Stimulated activated CD8-positive, alpha-beta memory T cell treated with anti-CD3 and anti-CD28 coated beads, Interleukin-12 subunit alpha, Interleukin-12 subunit beta, amount 100 ng/mL, for 1 hour (primary cell): ENCODE measurements around the gene XPNPEP1.

Experiments used
- DNase-seq: peaks from one replicate; pipeline ENCODE4 v3.0.0-alpha.2; 2020; ENCODE audit warnings: low read depth

The XPNPEP1 gene

DNA sequence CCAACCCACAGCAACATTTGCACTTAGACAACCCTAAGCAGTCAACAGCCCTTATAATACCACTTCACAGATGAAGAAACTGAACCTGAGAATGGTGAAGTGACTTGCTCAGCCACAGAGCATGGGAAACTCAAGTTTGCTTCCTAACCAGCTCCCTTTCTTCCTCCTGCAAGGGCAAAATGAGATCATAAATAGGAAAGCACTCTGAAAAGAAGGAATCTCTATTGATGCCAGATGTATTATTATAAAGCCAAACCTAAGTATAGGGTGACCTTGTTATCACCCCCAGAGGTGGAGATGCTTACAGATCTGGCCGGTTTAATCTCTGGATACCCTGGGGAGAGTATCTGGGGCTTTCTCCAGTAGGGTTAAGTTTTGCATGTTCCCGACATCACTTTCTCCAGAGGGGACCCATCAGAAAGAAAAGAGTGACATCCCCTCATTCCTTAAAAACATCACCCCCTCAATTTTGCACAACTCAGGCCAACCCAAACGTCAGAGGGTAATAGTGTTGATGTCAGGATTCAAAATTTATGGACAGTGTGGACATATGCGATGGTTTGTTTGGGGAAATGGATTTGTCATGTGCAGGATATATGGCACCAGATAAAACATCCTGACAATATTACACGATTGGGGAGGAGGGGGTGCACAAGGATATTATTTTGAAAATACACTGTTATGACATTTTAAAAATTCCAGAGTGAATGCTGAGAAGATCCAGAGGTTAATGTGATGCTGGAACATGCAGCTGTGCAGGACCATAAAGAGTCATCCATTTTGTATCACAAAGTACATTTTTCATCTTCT, 24.0 kb upstream of the XPNPEP1 start:
- DNase-seq: no peak

DNA sequence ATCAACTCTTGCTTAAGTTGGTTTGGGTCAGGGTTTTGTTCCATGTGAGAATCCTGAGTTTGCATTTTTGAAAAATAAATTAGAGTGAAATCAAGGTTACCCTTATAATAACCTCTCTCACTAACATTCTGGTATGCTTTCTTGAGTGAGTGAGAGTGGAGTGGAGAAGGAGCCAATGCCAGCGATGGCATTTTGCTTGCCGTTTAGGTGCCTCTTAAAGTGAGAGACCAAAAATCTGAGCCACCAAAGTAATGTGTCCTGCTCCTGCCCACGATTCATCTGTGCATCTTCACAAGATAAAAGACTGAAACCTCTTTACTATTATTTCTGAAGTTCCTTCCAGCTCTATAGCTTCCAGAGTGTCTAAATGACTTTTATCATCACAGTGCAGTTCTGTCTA, 23.4 kb upstream of the XPNPEP1 start:
- DNase-seq: no peak

DNA sequence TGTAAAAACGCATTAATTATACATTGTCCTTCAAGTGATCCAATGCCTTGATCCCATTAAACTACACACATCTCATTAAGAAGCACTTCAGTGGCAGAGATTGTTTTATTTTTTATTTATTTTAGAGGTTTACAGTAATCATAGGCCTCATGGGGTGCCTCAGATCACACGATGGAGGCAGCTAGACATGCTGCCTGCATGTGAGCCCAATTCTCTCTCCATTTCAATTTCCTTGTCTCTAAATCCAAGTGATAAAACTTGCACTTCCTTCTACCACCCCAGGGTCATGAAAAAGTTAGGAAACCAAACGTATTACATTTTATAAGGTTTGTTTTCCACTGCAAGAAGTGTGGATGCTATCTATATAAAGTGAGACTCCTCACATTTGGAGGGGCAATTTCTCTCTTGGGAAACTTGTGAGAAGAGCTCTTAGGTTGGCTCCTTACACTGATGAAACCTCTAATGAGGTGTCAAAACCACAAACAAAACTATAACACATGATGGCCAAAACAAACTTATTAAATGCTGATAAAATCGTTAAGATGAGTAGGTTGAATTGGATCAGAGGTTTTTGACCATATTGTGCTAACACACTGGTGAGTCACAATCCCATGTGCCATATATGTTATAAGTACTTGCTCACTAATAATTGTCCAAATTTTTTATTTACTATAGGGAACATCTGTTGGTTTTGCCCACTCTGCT, 22.3 kb upstream of the XPNPEP1 start:
- no peak for DNase-seq

DNA sequence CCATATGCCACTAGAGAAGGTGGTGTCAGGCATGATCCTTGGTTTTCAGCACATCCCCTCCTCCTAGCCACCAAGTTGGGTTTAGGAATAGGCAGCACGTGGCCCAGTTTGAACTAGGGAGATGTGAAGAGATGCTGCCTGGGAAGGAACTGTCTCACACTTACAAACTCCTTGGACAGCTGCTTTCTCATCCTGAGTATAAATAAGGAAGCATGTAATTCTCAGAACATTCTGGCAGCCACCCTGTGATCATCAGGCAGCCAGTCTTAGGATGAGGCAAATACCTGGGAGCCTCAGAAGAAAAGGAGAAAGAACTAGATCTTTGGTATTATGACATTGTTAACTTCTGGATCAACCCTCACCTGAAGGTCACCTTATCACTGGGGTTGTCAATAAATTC, 21.3 kb upstream of the XPNPEP1 start:
- no peak for DNase-seq

DNA sequence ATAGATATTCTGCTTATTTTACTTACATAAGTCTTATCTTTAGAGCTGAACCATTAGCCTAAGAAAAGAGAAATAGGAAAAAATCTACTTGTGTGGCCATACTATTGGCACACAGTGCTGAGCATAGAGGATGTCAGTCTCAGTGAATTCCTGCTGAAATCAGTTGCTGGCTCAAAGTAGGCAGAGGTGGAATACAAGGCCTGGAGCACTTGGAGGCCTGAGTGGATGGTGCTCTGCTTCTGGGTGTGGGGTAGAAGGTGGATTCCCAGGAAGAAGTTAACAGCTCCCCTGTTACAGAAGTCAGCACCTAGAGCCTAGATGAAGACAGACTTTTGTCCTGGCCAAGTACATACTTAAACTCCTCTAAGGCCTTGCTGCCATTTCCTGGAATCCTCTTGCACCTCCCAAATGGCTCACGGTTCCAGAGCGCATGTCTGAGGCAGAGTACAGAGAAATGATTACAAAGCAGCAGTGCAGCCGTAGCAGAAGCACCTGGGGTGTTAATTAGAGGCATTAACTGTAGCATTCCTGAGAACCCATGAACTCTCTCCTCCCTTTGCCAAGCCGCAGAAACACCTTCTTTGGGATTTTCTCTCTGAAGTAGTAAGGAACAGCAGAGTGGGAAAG, 18.0 kb upstream of the XPNPEP1 start:
- DNase-seq: no peak

DNA sequence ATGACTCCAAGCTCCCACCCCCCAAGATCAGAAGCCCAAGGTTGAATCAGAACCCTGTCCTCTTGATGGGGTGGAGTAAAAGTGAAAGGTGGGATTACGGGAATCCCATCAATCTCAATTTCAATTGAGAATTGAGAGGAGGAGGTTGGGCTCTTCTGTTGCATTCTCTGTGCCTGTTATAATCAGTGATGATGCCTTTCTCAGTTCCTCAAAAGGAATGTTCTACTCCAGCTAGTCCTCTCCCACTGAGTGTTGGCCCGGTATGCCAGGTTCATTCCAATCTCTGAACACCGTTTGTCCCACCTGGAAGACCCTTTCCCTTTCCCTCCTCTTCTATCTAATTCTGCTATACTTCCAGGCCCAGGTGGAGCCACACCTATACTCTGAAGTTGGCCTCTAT, 17.2 kb upstream of the XPNPEP1 start:
- DNase-seq: no peak

DNA sequence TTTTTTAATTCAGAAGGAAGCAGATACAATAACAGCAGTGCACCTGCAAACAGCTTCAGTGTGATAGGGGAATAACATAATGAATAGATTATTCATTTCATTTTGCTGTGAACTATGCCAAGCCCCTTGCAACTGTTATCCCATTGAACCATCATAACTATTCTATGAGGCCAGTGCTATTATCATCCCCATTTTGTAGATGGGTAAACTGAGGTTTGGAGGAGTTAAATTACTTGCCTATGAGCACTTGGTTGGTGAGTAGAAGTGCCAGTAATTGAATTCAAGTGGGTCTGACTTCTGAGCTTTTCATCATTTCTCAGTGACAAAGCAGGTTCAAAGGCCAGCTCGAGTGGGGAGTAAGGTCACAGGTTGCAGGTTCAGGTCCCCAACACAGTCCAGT, 16.8 kb upstream of the XPNPEP1 start:
- DNase-seq: no peak

DNA sequence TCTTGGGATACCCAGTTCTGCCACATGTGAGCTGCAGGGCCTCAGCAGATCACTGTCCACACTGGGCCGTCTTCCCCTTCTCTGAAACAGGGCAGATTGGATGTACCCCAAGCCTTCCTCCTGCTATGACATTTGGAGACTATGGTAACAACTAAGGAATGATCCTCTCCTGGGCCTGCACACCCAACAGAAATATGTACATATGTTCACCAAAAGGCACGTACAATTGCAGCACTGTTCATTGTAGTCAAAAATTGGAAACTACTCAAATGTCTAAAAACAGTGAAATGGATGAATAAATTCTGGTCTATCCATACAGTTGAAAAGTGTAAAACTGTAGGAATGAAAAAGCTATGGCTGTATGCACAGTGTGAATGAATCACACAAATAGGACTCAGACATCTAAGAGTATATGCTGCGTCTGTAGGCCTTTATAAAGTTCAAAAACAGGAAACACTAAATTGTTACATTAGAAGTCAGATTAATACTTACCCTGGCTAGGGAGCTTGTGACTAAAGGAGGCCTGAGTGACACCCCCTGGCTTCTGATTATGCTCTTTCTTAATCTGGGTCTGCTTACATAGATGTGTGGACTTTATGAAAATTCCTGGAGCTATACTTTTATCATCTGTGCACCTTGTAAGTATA, 16.1 kb upstream of the XPNPEP1 start:
- no peak for DNase-seq

DNA sequence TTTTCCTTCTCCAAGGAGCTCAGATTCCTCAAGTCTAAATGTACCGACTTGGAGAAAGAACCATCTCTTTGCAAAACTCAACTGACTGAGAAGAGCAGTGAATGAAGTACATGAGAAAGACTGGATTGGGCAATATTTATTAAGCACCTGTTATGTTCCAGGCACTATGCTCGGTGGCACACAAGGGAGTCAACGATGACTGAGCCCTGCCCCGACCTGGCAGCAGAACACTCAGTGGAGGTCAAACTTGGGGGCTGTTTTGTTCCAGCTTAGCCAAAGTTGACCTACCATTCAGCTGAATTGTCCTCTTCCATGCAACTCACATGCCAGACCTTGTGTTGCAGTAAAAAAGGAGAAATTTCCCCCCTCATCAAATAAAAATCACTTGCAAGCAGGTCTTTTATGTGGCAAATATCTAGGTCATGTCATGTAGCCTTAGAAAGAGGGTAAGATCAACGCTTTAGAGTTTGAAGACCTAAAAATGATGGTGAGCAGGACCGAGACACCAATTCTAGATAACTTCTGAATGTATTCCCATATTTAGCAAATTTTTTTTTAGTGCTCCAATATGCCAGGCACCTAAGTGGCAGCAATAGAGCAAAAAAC, 14.3 kb upstream of the XPNPEP1 start:
- no peak for DNase-seq

DNA sequence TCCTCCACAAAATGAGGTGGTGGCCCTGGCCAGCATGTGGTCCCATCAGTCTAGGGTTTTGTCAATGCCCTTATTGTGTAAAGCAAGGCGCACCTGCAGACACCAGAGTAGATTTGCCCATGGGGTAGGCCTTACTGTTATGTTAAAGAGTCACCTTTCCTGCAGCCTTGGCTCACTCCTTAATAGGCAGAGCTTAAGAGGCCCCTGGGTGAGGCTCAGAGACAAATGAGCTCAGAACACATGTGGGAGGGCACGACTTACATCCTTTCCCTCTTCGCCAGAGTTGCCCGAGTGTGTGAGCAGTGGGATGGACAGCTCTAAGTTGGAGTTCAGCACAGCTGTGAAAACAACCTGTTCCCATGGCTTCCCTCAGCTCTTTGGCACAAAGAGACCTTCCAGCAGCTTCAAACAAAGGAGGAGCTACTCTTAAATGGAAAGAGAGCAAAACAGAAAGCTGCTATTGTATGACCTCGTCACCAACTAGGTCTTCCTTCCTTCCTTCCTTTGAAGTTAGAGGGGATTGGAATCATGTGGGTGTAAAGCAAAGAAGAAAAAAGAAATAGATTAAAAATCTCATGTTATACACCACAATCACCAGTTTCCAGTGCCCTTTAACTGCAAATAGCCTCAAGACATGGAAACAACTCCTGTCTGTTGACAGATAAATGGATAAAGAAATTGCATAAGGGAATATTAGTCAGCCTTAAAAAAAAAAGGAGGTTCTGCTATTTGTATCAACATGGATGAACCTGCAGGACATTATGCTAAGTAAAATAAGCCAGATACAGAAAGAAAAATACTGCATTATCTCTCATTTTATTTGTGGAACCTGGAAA, 11.9 kb upstream of the XPNPEP1 start:
- DNase-seq: no peak

DNA sequence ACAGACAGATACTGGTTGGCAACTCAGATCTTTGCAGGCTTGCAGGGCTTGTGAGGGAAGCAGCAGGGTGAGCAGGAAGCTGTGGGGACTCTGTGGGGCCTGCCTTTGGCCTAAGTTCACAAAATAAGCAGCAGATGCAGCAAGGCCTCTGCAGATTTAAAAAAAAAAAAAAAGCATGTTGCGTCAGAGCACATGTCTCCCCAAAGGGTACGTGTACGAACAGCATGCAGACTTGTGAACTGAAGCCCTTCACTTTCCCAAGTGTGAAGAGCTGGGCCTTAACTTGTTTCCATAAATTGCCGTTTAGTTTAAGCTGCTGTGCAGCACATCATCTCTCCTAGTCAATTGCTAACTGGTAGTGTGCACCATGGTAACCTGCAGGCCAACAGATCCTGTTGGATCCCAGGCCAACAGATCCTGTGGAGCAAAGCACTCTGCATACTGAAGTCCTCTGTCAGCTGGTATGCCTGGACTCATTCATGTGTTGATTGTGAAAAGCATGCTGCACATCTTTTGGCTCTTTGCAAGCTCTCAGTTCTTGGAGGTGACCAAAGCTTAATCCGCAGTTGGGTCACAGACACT, 10.8 kb upstream of the XPNPEP1 start:
- DNase-seq: no peak

DNA sequence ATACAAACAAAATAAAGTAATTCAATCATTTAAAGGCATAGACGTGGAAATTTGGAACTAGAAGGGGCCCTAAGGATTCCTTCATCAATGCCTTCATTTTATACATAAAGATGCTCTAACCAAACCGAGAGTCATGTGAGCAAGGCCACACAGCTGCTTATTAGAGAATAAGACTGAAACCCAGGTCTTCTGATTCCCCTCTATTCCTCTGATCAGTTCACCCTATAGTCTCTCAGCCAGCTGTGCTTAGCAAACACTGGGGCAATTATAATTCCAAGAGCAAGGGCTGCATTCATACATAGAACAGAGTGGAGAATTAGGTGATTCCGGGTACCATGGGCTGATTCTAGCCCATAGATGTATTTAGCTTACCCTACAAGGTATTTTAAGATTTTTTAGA, 9.7 kb upstream of the XPNPEP1 start:
- no peak for DNase-seq

DNA sequence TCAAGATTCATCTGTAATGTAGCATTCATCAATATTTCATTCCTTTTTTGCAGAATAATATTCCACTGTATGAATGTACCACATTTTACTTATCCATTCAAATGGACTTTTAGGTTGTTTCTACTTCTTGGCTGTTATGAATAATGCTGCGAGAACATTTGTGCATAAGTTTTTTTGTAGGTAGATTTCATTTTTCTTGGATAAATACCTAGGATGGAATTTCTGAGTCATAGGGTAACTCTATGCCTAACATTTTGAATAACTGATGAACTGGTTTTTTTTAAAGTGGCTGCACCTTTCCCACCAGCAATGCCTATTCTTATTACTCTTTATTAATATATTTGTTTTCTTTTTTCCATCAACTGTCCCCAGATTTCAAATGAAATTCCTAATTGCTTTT, 9.1 kb upstream of the XPNPEP1 start:
- no peak for DNase-seq

DNA sequence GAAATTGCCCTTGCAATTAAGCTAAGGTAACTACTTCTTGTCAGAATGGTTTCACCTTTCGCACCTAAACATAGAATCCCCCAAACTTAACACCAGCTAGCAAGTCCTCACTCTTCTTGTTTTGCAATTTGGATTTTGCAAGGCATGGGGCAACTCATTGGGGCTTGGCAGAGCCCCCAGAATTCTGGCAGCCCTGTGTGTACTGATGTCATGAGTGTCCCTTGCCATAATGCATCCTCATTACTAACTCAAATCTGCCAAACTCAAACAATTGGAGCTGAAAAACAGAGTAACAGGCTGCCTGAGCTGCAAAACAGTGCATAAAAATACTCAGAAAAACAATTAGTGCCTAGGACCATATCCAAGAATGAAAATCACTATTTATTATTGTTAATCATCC, 7.9 kb upstream of the XPNPEP1 start:
- no peak for DNase-seq

DNA sequence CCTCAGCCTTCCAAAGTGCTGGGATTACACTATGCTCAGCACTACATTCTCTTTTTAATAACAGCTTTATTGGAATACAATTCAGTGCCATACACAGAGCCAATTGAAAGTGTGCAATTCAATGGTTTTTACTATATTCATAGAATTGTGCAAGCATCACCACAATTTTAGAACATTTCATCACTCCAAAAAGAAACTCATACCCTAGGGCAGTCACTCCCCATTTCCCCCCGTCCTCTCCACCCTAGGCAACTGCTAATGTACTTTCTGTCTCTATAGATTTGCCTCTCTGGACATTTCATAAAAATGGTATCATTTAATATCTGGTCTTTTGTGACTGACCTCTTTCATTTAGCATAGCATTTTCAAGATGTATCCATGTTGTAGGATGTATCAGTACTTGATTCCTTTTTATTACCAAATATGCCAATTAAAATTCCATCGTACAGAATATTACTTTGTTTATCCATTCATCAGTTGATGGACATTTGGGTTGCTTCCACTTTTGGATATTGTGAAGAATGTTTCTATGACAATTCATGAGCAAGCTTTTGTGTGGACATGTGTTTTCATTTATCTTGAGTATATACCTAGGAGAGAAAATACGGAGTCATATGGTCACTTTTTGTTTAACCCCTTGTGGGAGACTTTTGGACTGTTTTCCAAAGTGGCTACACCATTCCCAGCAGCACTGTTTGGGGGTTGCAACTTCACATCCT, 6.3 kb upstream of the XPNPEP1 start:
- DNase-seq: no peak

DNA sequence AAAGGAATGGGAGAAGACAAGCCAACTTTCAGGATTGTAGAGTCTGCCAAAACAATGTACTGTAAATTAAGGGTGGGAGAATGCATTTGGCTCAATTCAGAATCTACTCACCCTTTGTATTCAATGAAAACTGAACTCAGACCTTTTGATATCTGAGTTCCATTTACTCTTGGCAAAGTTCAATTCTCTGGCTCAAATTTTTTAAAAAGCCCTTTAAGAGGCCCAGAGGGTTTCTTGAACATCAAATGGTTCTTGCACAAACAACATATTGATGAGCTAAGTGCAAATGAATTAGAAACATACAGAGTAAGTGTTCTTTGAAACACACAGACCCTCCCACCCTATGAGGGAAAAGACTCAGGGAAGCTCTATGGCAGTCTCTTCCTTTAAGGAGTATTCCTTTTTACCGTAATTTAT, 5.2 kb upstream of the XPNPEP1 start:
- DNase-seq: no peak

DNA sequence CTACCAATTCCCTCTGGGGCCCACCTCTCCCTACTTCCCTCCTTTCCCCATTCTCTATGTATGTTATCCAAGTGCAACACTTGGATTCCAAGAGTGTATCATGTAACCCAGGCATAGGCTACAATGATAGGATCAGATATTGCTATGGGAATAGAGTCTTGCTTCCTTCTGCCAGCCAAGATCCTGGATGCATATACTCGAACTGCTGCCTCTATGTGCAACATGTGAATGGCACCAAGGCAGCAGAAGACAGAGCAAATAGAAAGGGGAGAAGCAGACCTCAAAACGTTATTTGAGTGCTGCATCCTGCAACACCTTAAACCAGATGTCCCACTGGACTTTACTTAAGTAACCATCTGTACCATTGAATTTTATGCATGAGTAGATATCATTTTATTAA, 3.5 kb upstream of the XPNPEP1 start:
- no peak for DNase-seq

DNA sequence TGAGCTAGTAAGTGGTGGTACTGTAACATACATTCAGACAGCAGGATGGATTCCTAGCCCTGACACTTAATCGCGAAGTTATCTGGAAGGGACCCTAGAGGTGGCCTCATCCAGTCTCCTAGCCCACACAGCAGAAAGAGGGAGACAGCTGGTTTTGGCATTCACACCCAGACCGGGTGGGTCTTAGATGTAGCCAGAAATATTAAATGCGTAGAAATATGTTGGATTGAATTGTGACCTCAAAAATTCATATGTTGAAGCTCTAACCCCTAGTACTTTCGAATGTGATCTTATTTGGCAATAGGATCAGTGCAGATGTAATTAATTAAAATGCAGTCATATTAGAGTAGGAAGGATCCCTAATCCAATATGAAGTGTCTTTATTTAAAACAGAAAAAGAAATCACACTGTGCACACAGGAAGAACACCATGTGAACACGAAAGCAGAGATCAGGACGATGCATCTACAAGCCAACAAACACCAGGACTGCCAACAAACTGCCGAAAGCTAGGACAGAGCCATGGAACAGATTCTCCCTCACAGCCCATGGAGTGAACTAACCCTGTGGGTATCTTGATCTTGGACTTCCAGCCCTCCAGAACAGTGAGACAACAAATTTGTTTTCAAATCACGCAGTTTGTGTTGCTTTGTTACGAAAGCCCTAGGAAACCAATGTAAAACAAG, 2.9 kb upstream of the XPNPEP1 start:
- DNase-seq: no peak

DNA sequence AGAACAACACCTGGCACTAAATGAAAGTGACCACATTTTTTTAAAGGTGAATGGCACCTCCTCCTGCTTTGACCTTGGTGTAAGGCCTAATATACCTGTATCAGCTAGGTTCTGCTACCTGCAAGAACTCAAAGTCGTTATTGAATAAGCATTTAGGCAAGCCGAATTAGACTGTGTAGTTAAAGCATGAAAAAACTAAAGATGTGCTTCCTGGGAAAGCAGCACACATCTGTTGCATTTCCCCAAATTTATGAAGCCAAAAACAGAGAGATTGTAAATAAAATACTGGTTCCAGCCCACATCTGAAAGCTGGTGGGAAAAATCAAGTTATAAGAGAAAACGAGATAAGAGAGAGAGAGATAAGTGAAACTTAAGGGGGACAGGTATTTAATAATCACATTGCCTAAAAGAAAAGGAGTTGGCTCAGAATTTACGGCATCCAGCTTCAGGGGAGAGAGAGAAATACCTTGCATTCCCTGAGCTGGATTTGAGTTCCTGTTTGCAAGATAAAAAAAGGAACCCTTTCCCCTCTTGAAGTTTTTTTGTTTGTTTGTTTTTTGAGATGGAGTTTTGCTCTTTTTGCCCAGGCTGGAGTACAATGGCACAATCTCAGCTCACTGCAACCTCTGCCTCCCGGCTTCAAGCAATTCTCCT, 1.8 kb upstream of the XPNPEP1 start:
- DNase-seq: no peak
